Measurements from ENCODE around the gene PSD2.

The PSD2 gene

DNA sequence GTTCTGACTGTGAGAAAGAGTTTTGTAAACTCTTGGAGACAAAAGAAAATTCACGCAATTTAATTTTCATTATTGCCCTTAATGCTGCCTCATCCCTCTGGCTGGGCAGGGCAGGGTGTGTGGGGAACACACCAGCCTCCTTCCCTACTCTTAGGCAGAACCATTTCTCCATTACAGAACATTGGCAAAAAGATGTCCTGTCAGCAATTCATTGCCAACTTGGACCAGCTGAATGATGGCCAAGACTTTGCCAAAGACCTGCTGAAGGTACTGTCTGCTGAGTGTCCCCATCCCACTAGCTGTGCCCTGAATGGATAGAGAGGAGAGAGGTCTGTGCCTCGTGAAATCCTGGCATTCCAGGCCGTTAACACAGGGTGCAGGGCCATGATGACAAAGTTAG is 37.9 kb downstream of the PSD2 start:
- no peak overlapping the region for H3K9ac ChIP-seq (ENCODE audit: low read length in 5 of 5)
- H3K4me1 ChIP-seq (ENCODE audit: control insufficient read depth in 5 of 5, insufficient read depth in 5 of 5, low read length in 5 of 5), result no peaks in the 10 kb centered on the region
- H3K9me3 ChIP-seq (ENCODE audit: control insufficient read depth in 5 of 5, low read length in 5 of 5), result peaks cover 0 to 4% (median 0%) of the 10 kb centered on the region in 5 donors
- peaks cover 0 to 26% (median 3%) of the 10 kb centered on the region in 5 donors for H3K27me3 ChIP-seq (ENCODE audit: control insufficient read depth in 5 of 5, insufficient read depth in 4 of 5, low read length in 5 of 5)
- H3K4me3 ChIP-seq (ENCODE audit: low read depth in 1 of 5, low read length in 5 of 5), result no peak overlapping the region
- no peaks in the 10 kb centered on the region for H3K36me3 ChIP-seq (ENCODE audit: control insufficient read depth in 5 of 5, insufficient read depth in 5 of 5, low read length in 5 of 5)
- H3K27ac ChIP-seq (ENCODE audit: low read depth, low read length), result no peak overlapping the region

DNA sequence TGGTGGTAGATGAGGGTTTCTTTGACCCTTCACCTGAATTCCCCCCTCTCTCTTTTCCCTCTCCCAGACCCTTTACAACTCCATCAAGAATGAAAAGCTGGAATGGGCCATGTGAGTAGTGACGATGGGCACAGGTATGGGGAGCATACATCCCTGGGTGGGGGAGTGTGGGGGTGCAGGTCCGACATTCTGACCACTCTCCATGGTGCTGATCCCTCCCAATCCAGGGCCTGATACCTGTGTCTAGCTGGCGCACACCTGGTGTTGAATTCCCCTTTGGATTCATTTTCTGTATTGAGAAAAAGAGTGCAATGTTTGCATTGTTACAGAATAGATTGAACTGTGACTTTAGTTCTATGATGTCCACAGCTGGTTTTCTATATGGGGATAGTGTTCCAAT is 40.0 kb downstream of the PSD2 start:
- Histone ChIP-seq H3K9me3 (ENCODE audit: control insufficient read depth in 5 of 5, low read length in 5 of 5) (no peaks in the 10 kb centered on the region), H3K27ac (ENCODE audit: low read depth, low read length) (no peak overlapping the region), H3K36me3 (ENCODE audit: control insufficient read depth in 5 of 5, insufficient read depth in 5 of 5, low read length in 5 of 5) (no peaks in the 10 kb centered on the region), H3K9ac (ENCODE audit: low read length in 5 of 5) (no peak overlapping the region), H3K4me3 (ENCODE audit: low read depth in 1 of 5, low read length in 5 of 5) (no peak overlapping the region), H3K4me1 (ENCODE audit: control insufficient read depth in 5 of 5, insufficient read depth in 5 of 5, low read length in 5 of 5) (no peaks in the 10 kb centered on the region), H3K27me3 (ENCODE audit: control insufficient read depth in 5 of 5, insufficient read depth in 4 of 5, low read length in 5 of 5) (peaks cover 0 to 26% (median 3%) of the 10 kb centered on the region in 5 donors)

DNA sequence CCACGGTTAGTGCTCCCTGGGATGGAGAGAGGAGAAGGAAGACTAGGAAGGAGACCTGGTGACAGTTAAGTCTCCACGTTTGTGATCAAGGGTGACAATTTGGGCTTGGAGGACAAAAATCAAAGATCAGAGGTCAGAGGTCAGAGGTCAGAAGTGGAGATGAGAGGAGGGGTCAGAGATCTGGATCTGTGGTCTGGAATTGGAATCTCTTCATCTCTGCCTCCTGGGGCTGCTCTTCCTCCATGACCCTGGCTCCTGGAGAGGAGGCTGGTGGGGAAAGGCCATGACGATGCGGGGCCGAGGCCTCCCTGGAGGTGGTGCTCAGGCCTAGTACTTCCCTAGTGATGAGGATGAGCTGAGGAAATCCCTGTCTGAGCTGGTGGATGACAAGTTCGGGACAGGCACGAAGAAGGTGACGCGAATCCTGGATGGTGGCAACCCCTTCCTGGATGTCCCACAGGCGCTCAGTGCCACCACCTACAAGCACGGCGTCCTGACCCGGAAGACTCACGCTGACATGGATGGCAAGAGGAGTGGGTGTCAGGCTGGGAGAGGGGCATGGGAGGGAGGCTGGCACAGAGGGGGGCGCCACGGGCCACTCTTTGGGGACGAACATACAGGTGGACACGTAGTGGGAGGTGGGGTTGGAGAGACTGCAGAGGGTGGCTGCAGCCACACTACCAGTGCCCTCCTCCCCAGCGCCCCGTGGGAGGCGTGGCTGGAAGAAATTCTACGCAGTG is 41.0 kb downstream of the PSD2 start:
- no peaks in the 10 kb centered on the region for H3K36me3 ChIP-seq (ENCODE audit: control insufficient read depth in 5 of 5, insufficient read depth in 5 of 5, low read length in 5 of 5)
- H3K9me3 ChIP-seq (ENCODE audit: control insufficient read depth in 5 of 5, low read length in 5 of 5), result no peaks in the 10 kb centered on the region
- H3K9ac ChIP-seq (ENCODE audit: low read length in 5 of 5), result no peak overlapping the region
- peaks cover 0 to 26% (median 3%) of the 10 kb centered on the region in 5 donors for H3K27me3 ChIP-seq (ENCODE audit: control insufficient read depth in 5 of 5, insufficient read depth in 4 of 5, low read length in 5 of 5)
- H3K4me1 ChIP-seq (ENCODE audit: control insufficient read depth in 5 of 5, insufficient read depth in 5 of 5, low read length in 5 of 5), result no peaks in the 10 kb centered on the region
- no peak overlapping the region for H3K27ac ChIP-seq (ENCODE audit: low read depth, low read length)
- H3K4me3 ChIP-seq (ENCODE audit: low read depth in 1 of 5, low read length in 5 of 5), result no peak overlapping the region

DNA sequence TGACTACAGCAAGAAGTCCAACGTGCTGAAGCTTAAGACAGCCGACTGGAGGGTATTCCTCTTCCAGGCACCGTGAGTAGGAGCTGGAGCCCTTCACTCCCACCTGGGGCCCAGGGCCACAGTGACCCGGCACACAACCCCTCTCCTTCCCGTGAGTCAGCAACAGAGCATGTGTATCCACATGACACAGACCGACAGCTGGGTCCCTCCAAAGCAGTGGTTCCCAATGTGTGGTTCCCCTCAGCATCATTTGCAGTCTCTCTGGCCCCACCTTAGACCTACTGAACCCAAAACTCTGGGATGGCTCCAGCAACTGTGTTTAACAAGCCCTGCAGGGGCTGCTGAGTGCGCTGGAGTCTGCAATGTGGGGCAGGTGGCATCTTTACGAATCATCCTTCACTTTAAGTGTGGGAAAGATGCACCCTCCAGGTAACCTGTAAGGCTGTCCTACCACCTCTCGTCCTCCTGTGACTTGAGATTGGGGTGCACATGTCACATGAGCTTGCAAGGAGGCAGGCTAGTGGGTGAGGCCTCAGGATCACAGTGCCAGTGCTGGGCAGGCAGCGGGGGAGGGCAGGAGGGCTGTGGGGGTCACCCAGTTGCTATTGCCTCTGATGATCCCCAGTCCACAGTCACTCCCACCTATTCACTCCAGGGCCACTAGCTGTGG is 42.2 kb downstream of the PSD2 start:
- no peak overlapping the region for H3K9ac ChIP-seq (ENCODE audit: low read length in 5 of 5)
- peaks cover 0 to 22% (median 3%) of the 10 kb centered on the region in 5 donors for H3K27me3 ChIP-seq (ENCODE audit: control insufficient read depth in 5 of 5, insufficient read depth in 4 of 5, low read length in 5 of 5)
- no peaks in the 10 kb centered on the region for H3K36me3 ChIP-seq (ENCODE audit: control insufficient read depth in 5 of 5, insufficient read depth in 5 of 5, low read length in 5 of 5)
- H3K4me1 ChIP-seq (ENCODE audit: control insufficient read depth in 5 of 5, insufficient read depth in 5 of 5, low read length in 5 of 5), result no peaks in the 10 kb centered on the region
- H3K9me3 ChIP-seq (ENCODE audit: control insufficient read depth in 5 of 5, low read length in 5 of 5), result no peaks in the 10 kb centered on the region
- no peak overlapping the region for H3K4me3 ChIP-seq (ENCODE audit: low read depth in 1 of 5, low read length in 5 of 5)
- no peak overlapping the region for H3K27ac ChIP-seq (ENCODE audit: low read depth, low read length)

DNA sequence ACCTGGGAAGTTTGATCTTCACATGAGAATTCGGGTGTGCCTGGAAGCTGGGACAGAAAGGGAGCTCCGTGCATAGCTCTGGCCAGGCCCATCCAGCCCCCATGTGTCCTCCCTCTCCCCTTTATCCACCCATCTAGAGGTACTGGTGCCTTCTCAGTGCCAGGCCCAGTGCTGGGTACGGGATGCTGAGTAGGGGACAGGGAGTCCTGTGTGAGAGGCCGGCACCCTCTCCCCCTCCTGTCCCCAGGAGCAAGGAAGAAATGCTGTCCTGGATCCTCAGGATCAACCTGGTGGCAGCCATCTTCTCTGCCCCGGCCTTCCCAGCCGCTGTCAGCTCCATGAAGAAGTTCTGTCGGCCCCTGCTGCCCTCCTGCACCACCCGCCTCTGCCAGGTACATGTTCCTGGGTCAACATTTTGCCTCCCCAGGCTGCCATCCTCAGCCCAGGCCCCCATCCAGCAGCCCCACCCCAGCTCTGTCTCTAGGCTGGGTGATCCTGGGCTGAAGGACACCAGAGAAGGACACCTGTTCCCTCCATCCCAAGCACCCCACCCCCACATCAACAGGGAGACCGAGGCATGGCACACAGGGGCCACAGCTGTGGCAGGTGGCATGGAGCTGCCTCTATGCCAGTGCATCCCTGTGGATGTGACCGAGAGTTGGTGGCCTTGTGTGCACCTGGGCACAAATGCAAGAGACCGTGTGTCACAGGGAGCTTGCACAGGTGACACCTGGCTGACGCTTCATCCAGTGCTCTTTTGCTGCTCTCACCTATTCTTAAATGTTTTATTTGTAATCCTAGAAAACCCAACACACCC is 43.0 kb downstream of the PSD2 start:
- Histone ChIP-seq H3K36me3 (ENCODE audit: control insufficient read depth in 5 of 5, insufficient read depth in 5 of 5, low read length in 5 of 5) (no peaks in the 10 kb centered on the region), H3K9me3 (ENCODE audit: control insufficient read depth in 5 of 5, low read length in 5 of 5) (no peaks in the 10 kb centered on the region), H3K4me3 (ENCODE audit: low read depth in 1 of 5, low read length in 5 of 5) (no peak overlapping the region), H3K27ac (ENCODE audit: low read depth, low read length) (no peak overlapping the region), H3K4me1 (ENCODE audit: control insufficient read depth in 5 of 5, insufficient read depth in 5 of 5, low read length in 5 of 5) (no peaks in the 10 kb centered on the region), H3K27me3 (ENCODE audit: control insufficient read depth in 5 of 5, insufficient read depth in 4 of 5, low read length in 5 of 5) (peaks cover 0 to 19% (median 3%) of the 10 kb centered on the region in 5 donors), H3K9ac (ENCODE audit: low read length in 5 of 5) (no peak overlapping the region)

DNA sequence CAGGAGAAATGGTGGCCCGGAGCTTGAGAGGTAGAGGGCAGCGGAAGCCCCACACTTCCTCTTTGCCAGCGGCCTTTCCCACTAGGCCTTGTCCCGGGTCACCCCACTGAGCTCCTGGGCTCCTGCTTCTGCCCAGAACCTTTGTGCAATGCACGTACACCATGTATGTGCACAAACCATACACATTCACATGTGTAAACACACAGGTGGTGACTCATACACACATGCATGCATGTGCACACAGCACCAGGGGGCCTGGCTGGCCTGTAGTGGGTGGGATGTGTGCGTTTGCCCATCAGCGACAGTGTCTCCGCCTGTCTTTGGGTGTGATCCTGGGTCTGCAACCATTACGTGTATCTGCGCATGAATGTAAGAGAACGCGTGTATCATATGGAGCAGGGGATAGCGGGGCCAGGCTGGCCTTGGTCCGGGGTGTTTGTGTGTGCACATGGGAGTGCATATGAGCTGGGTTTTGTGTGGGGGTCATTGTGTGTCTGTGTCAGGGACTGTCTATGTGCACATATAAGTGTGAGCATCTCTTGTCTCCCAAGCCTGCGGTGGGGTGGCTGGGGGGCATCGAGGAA is 43.7 kb downstream of the PSD2 start:
- H3K36me3 ChIP-seq (ENCODE audit: control insufficient read depth in 5 of 5, insufficient read depth in 5 of 5, low read length in 5 of 5), result no peaks in the 10 kb centered on the region
- H3K4me1 ChIP-seq (ENCODE audit: control insufficient read depth in 5 of 5, insufficient read depth in 5 of 5, low read length in 5 of 5), result no peaks in the 10 kb centered on the region
- no peak overlapping the region for H3K9ac ChIP-seq (ENCODE audit: low read length in 5 of 5)
- H3K9me3 ChIP-seq (ENCODE audit: control insufficient read depth in 5 of 5, low read length in 5 of 5), result no peaks in the 10 kb centered on the region
- no peak overlapping the region for H3K4me3 ChIP-seq (ENCODE audit: low read depth in 1 of 5, low read length in 5 of 5)
- H3K27me3 ChIP-seq (ENCODE audit: control insufficient read depth in 5 of 5, insufficient read depth in 4 of 5, low read length in 5 of 5), result peaks cover 0 to 19% (median 2%) of the 10 kb centered on the region in 5 donors
- no peak overlapping the region for H3K27ac ChIP-seq (ENCODE audit: low read depth, low read length)

DNA sequence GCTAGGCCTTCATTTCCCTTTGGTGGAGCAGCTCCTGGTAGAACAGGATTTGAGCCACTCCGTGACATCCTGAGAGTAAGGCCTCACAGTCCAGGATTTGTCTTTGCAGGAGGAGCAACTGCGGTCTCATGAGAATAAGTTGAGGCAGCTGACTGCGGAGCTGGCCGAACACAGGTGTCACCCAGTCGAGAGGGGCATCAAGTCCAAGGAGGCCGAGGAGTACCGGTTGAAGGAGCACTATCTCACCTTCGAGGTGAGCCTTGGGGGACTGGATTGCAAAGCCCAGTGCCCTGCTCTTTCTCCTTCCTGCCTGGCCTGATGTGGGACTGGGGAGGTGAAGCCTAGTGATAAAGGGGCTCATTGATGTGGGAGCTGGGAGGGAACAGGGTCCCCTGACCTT is 44.3 kb downstream of the PSD2 start:
- H3K36me3 ChIP-seq (ENCODE audit: control insufficient read depth in 5 of 5, insufficient read depth in 5 of 5, low read length in 5 of 5), result no peaks in the 10 kb centered on the region
- no peak overlapping the region for H3K4me3 ChIP-seq (ENCODE audit: low read depth in 1 of 5, low read length in 5 of 5)
- H3K27ac ChIP-seq (ENCODE audit: low read depth, low read length), result no peak overlapping the region
- no peak overlapping the region for H3K9ac ChIP-seq (ENCODE audit: low read length in 5 of 5)
- H3K27me3 ChIP-seq (ENCODE audit: control insufficient read depth in 5 of 5, insufficient read depth in 4 of 5, low read length in 5 of 5), result peaks cover 0 to 17% (median 2%) of the 10 kb centered on the region in 5 donors
- no peaks in the 10 kb centered on the region for H3K9me3 ChIP-seq (ENCODE audit: control insufficient read depth in 5 of 5, low read length in 5 of 5)
- H3K4me1 ChIP-seq (ENCODE audit: control insufficient read depth in 5 of 5, insufficient read depth in 5 of 5, low read length in 5 of 5), result no peaks in the 10 kb centered on the region

DNA sequence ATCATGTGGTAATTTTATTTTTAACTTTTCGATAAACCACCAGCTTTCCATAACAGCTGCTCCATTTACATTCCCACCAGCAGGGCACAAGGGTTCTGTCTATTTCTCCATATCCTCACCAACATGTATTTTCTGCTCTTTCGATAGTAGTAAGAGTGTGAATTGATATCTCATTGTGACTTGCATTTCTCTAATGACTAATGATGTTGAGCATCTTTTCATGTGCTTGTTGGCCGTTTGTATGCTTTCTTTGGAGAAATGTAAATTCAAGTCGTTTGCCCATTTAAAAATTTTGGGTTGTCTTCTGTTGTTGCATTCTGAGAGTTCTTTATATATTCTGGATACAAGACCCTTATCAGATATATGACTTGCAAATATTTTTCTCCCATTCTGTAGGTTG is 45.9 kb downstream of the PSD2 start:
- no peaks in the 10 kb centered on the region for H3K9me3 ChIP-seq (ENCODE audit: control insufficient read depth in 5 of 5, low read length in 5 of 5)
- no peaks in the 10 kb centered on the region for H3K36me3 ChIP-seq (ENCODE audit: control insufficient read depth in 5 of 5, insufficient read depth in 5 of 5, low read length in 5 of 5)
- H3K4me3 ChIP-seq (ENCODE audit: low read depth in 1 of 5, low read length in 5 of 5), result no peak overlapping the region
- H3K4me1 ChIP-seq (ENCODE audit: control insufficient read depth in 5 of 5, insufficient read depth in 5 of 5, low read length in 5 of 5), result peaks cover 0 to 6% (median 0%) of the 10 kb centered on the region in 5 donors
- H3K27me3 ChIP-seq (ENCODE audit: control insufficient read depth in 5 of 5, insufficient read depth in 4 of 5, low read length in 5 of 5), result peaks cover 0 to 11% (median 8%) of the 10 kb centered on the region in 5 donors
- H3K9ac ChIP-seq (ENCODE audit: low read length in 5 of 5), result no peak overlapping the region
- no peak overlapping the region for H3K27ac ChIP-seq (ENCODE audit: low read depth, low read length)

DNA sequence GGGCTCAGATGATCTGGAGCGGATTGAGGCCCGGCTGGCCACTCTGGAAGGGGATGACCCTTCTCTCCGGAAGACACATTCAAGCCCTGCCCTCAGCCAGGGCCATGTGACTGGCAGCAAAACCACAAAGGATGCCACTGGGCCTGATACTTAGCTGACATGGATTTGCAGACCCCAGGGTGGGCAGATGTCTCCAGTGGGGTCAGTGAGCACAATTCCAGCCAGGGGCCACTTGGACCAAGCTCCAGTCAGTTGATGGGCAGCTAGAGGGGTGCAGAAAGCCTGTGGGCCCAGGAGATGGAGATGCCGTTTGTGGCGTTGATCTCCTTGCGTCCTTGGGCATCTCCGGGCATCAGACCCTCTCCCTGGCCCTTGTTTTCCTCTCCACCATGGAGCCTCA is 46.7 kb downstream of the PSD2 start:
- peaks cover 0 to 9% (median 0%) of the 10 kb centered on the region in 5 donors for H3K4me1 ChIP-seq (ENCODE audit: control insufficient read depth in 5 of 5, insufficient read depth in 5 of 5, low read length in 5 of 5)

More for the DNA sequence above, 46.7 kb downstream of the PSD2 start:
- H3K9me3 ChIP-seq (ENCODE audit: control insufficient read depth in 5 of 5, low read length in 5 of 5), result no peaks in the 10 kb centered on the region
- H3K27ac ChIP-seq (ENCODE audit: low read depth, low read length), result no peak overlapping the region
- H3K36me3 ChIP-seq (ENCODE audit: control insufficient read depth in 5 of 5, insufficient read depth in 5 of 5, low read length in 5 of 5), result no peaks in the 10 kb centered on the region
- H3K9ac ChIP-seq (ENCODE audit: low read length in 5 of 5), result no peak overlapping the region
- peaks cover 0 to 11% (median 9%) of the 10 kb centered on the region in 5 donors for H3K27me3 ChIP-seq (ENCODE audit: control insufficient read depth in 5 of 5, insufficient read depth in 4 of 5, low read length in 5 of 5)
- no peak overlapping the region for H3K4me3 ChIP-seq (ENCODE audit: low read depth in 1 of 5, low read length in 5 of 5)
